ENCODE results near the gene EVA1C.
A peak's percentile ranks its signal among the peaks of the same experiment; 100 is the strongest.
"Not testable (repeated sequence)": the region's sequence is repeated elsewhere in the genome, so short reads cannot be mapped to it uniquely, and the experiment has no call there.

EVA1C gene

GRCh38 chr21:32482565-32483292 is 70.2 kb downstream of the EVA1C start:
- DNase-seq = peak in 1 of 10 donors; percentile 68
- intact Hi-C loops (cut with DNase I) = loop anchor here (10.0 kb wide), 1 partner anchor 68 kb away; the partner anchor contains the start of gene EVA1C

GRCh38 chr21:32483293-32483595 is 70.7 kb downstream of the EVA1C start:
- intact Hi-C loops (cut with DNase I) = loop anchor here (10.0 kb wide), 1 partner anchor 68 kb away; the partner anchor contains the start of gene EVA1C
- no peak for DNase-seq

GRCh38 chr21:32484706-32485380 is 72.3 kb downstream of the EVA1C start:
- intact Hi-C loops (cut with DNase I) = loop anchor here (10.0 kb wide), 1 partner anchor 70 kb away; the partner anchor contains the start of gene EVA1C
- DNase-seq = peak in 5 of 10 donors; percentile 43 to 95 (median 59)

- intact Hi-C loops (cut with DNase I) = no loop called here
These were observed 79.9 kb downstream of the EVA1C start for GRCh38 chr21:32492376-32492775.

GRCh38 chr21:32494934-32495709 is 82.6 kb downstream of the EVA1C start:
- intact Hi-C loops (cut with DNase I) = no loop called here

More at GRCh38 chr21:32492376-32492775, 79.9 kb downstream of the EVA1C start:
- peak in 1 of 10 donors; percentile 16 for DNase-seq

GRCh38 chr21:32496568-32496967 is 84.1 kb downstream of the EVA1C start:
- intact Hi-C loops (cut with DNase I) = no loop called here
- DNase-seq = peak in 1 of 10 donors; percentile 51

More at GRCh38 chr21:32494934-32495709, 82.6 kb downstream of the EVA1C start:
- peak in 1 of 10 donors; percentile 69 for DNase-seq

GRCh38 chr21:32499249-32500055 is 86.9 kb downstream of the EVA1C start:
- peak in 1 of 10 donors; percentile 73 for DNase-seq
- intact Hi-C loops (cut with DNase I) = no loop called here

- DNase-seq; intact Hi-C loops (cut with DNase I): not testable (repeated sequence)
These were observed 91.1 kb downstream of the EVA1C start for GRCh38 chr21:32503641-32504040.

- DNase-seq = peak in 1 of 10 donors; percentile 12
- intact Hi-C loops (cut with DNase I) = not testable (repeated sequence)
These were observed 93.3 kb downstream of the EVA1C start for GRCh38 chr21:32505767-32506166.

GRCh38 chr21:32506411-32506965 is 94.0 kb downstream of the EVA1C start:
- peak in 1 of 10 donors; percentile 57 for DNase-seq
- intact Hi-C loops (cut with DNase I) = not testable (repeated sequence)

GRCh38 chr21:32507342-32507919 is 94.9 kb downstream of the EVA1C start:
- DNase-seq = peak in 1 of 10 donors; percentile 29
- intact Hi-C loops (cut with DNase I) = no loop called here

- intact Hi-C loops (cut with DNase I) = not testable (repeated sequence)
These were observed 95.5 kb downstream of the EVA1C start for GRCh38 chr21:32508036-32508435.

GRCh38 chr21:32508558-32508957 is 96.1 kb downstream of the EVA1C start:
- DNase-seq = peak in 1 of 10 donors; percentile 39
- intact Hi-C loops (cut with DNase I) = no loop called here

More at GRCh38 chr21:32508036-32508435, 95.5 kb downstream of the EVA1C start:
- peak in 1 of 10 donors; percentile 27 for DNase-seq

- intact Hi-C loops (cut with DNase I) = not testable (repeated sequence)
These were observed 96.5 kb downstream of the EVA1C start for GRCh38 chr21:32508975-32509374.

GRCh38 chr21:32514275-32515055 is 102.0 kb downstream of the EVA1C start:
- peak in 2 of 10 donors; percentile 8 to 84 for DNase-seq
- intact Hi-C loops (cut with DNase I) = no loop called here

More at GRCh38 chr21:32508975-32509374, 96.5 kb downstream of the EVA1C start:
- DNase-seq = peak in 1 of 10 donors; percentile 21

GRCh38 chr21:32515874-32516273 is 103.4 kb downstream of the EVA1C start:
- DNase-seq = peak in 1 of 10 donors; percentile 1
- intact Hi-C loops (cut with DNase I) = no loop called here

GRCh38 chr21:32516756-32517649 is 104.5 kb downstream of the EVA1C start:
- intact Hi-C loops (cut with DNase I) = no loop called here
- peak in 2 of 10 donors; percentile 25 to 33 for DNase-seq

Data from posterior cingulate gyrus (tissue), 11 donors.